Dermis microvascular lymphatic vessel endothelial cell (primary cell): ENCODE data around the gene HNRNPA3. TPM values are rescaled to one million over a fixed set of nuclear protein-coding genes. Genes with fewer than 3 reads are reported as not detected.
"Not testable (repeated sequence)": the region's sequence is repeated elsewhere in the genome, so short reads cannot be mapped to it uniquely, and the experiment has no call there.

Source experiments
- DNase-seq, 2 donors: peaks; one replicate each; pipeline versions ENCODE4 v3.0.0 to v3.0.0-alpha.2; 2010; ENCODE audit warnings: low read depth in 2 of 2
- total RNA-seq: library from RNA; depleted of rRNA; stranded (reverse); fragments of >200 nt; gene quantifications from 2 replicates; pipeline ENCODE4 v1.2.1, GENCODE V29; 2014

Gene HNRNPA3
- total RNA-seq, 1 donor from 2014 or later, result 40.8 TPM

GRCh38 chr2:177188482-177189469, 23.8 kb upstream of the HNRNPA3 start:
- no peak for DNase-seq

GRCh38 chr2:177190941-177191340, 21.7 kb upstream of the HNRNPA3 start:
- DNase-seq, result no peak

- no peak for DNase-seq
Observed at GRCh38 chr2:177192788-177193187, 19.8 kb upstream of the HNRNPA3 start.

GRCh38 chr2:177193240-177193639, 19.4 kb upstream of the HNRNPA3 start:
- DNase-seq, result no peak

- no peak for DNase-seq
Observed at GRCh38 chr2:177195194-177195593, 17.4 kb upstream of the HNRNPA3 start.

- not testable (repeated sequence) for DNase-seq
Observed at GRCh38 chr2:177200419-177200818, 12.2 kb upstream of the HNRNPA3 start.

- no peak for DNase-seq
Observed at GRCh38 chr2:177201919-177202346, 10.7 kb upstream of the HNRNPA3 start.

- DNase-seq, result no peak
Observed at GRCh38 chr2:177204417-177204816, 8.2 kb upstream of the HNRNPA3 start.

- no peak for DNase-seq
Observed at GRCh38 chr2:177207101-177207500, 5.5 kb upstream of the HNRNPA3 start.

- DNase-seq, result no peak
Observed at GRCh38 chr2:177211169-177211568, 1.4 kb upstream of the HNRNPA3 start.

- DNase-seq, result no peak
Observed at GRCh38 chr2:177211576-177212105, 953 bp upstream of the HNRNPA3 start.

- DNase-seq, result peak; percentile 78 to 92
Observed at GRCh38 chr2:177212891-177213856, 580 bp downstream of the HNRNPA3 start.

GRCh38 chr2:177217247-177217843, 4.8 kb downstream of the HNRNPA3 start:
- no peak for DNase-seq

GRCh38 chr2:177219787-177220186, 7.2 kb downstream of the HNRNPA3 start:
- not testable (repeated sequence) for DNase-seq

- DNase-seq, result no peak
Observed at GRCh38 chr2:177221534-177221933, 8.9 kb downstream of the HNRNPA3 start.

GRCh38 chr2:177221970-177222369, 9.4 kb downstream of the HNRNPA3 start:
- no peak for DNase-seq

- not testable (repeated sequence) for DNase-seq
Observed at GRCh38 chr2:177223436-177223835, 10.8 kb downstream of the HNRNPA3 start.

GRCh38 chr2:177225965-177226360, 13.4 kb downstream of the HNRNPA3 start:
- DNase-seq, result no peak

- no peak for DNase-seq
Observed at GRCh38 chr2:177229442-177230242, 17.0 kb downstream of the HNRNPA3 start.

GRCh38 chr2:177231270-177231669, 18.7 kb downstream of the HNRNPA3 start:
- DNase-seq, result no peak
